ENCODE results near the gene MMP28.

The MMP28 gene

DNA sequence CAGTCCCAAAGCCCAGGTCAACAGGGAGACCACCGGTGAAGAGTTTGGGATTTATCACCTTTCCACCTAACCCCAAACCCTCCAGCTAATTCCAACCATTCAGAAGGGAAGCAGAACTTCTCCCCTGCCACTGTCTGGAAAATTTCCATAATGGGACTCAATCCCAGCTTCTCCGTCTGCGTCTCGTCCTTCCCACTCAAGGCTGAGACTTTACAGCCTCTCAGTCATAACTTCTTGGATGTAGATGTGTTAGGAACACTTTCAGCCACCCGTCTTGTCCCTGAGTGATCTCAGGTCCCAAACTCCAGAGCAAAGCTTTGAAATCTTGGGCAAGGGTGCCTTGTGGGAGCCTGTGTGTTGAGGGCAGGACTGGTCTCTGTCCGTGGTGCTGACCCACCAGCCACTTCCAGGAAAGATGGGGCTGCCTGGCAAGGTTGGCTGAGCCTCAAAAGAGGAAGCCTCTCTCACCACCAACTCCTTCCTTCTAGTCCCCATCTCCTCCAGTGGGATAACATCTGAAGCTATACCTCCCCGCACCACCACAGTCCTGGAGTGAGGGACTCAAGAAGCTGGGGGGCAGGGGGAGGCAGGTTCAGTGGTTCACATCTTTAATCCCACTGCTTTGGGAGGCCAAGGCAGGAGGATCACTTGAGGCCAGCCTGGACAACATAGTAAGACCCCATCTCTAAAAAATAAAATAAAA, 51.7 kb downstream of the MMP28 start:
- peaks cover 49% of the 10 kb centered on the region for H3K27me3 Mint-ChIP-seq
- no peak overlapping the region for H3K4me3 Mint-ChIP-seq
- peaks cover 5% of the 10 kb centered on the region for H3K4me1 Mint-ChIP-seq
- no peak overlapping the region for H3K27ac Mint-ChIP-seq (ENCODE audit: low read depth)
- no peak for ATAC-seq (replicated peaks; ENCODE audit: extremely low read depth, poor library complexity, severe bottlenecking)
- DNase-seq (ENCODE audit: low spot score in 2 of 2) = no peak
- H3K36me3 Mint-ChIP-seq (ENCODE audit: insufficient read depth) = no peaks in the 10 kb centered on the region
- H3K9me3 Mint-ChIP-seq = no peaks in the 10 kb centered on the region

DNA sequence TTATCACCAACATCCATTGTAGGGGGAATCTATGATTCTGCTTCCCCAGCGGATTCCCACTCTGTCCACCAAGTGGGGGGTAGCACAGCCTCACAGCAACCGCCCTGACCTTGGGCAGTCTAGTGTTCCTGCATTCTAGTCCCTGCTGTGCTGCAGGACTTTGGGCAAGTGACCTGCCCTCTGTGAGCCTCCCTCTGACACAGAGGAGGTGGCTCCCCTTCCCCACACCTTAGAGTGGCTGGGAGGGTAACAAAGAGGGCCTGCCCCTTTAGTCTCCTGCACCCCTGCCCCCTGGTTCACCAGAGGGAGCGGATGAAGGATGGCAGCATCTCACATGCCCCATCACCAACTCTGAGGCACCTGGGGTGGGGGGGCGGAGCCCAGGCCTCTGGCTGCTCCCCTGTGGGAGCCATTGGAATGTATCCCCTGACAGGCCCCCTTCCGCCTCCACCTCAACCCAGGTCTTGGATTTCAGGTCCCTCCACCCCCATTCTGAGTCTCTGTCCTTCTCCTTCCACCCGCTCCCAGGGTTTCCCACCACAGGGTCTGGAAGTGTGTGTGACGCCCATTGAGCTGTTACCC, 52.5 kb downstream of the MMP28 start:
- peaks cover 43% of the 10 kb centered on the region for H3K27me3 Mint-ChIP-seq
- no peak for DNase-seq (ENCODE audit: low spot score in 2 of 2)

GRCh38 chr17:35742496-35742895, 52.9 kb downstream of the MMP28 start:
- peaks cover 43% of the 10 kb centered on the region for H3K27me3 Mint-ChIP-seq
- H3K27ac Mint-ChIP-seq (ENCODE audit: low read depth) = no peak overlapping the region
- H3K4me3 Mint-ChIP-seq = peak overlapping the region; percentile 31
- DNase-seq (ENCODE audit: low spot score in 2 of 2) (no peak), ATAC-seq (replicated peaks; ENCODE audit: extremely low read depth, poor library complexity, severe bottlenecking) (no peak)
- no peaks in the 10 kb centered on the region for H3K9me3 Mint-ChIP-seq
- no peaks in the 10 kb centered on the region for H3K36me3 Mint-ChIP-seq (ENCODE audit: insufficient read depth)
- peaks cover 5% of the 10 kb centered on the region for H3K4me1 Mint-ChIP-seq

More for the DNA sequence above, 52.5 kb downstream of the MMP28 start:
- peaks cover 5% of the 10 kb centered on the region for H3K4me1 Mint-ChIP-seq
- H3K9me3 Mint-ChIP-seq = no peaks in the 10 kb centered on the region
- H3K36me3 Mint-ChIP-seq (ENCODE audit: insufficient read depth) = no peaks in the 10 kb centered on the region
- no peak overlapping the region for H3K27ac Mint-ChIP-seq (ENCODE audit: low read depth)
- H3K4me3 Mint-ChIP-seq = no peak overlapping the region
- ATAC-seq (replicated peaks; ENCODE audit: extremely low read depth, poor library complexity, severe bottlenecking) = no peak

DNA sequence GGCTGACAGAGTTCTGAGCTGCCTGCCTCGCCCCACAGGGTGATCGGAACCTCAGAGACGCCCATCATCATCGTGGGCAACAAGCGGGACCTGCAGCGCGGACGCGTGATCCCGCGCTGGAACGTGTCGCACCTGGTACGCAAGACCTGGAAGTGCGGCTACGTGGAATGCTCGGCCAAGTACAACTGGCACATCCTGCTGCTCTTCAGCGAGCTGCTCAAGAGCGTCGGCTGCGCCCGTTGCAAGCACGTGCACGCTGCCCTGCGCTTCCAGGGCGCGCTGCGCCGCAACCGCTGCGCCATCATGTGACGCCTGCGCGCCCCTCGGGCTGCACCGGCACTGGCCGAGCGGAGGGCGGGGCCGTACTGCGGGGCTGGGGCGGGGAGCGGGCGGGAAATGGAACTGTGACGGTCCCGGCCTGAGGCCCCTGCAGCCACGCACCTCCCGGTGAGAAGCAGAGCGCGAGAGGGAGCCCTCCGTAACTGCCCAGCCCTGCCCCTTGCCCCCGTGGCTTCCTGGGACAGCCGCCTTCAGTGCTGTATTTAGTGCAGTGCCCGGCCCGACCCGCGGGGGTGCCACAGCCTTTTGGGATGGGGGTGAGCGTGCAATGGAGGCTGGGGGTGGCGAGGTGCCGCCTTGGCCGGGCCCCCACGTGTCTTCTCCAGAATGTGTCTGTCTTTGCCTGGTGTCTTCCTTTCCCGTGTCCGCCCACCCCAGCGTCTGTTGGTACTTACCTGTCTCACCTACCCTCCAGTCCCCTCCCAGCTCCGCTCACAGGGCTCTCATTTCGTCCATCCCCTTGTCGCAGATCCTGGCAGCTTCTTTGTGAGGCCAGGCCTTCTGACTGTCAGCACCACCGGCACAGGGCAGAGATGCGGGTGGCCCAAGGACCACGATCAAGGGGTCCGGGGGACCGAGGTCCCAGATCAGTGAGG, 54.2 kb downstream of the MMP28 start:
- ATAC-seq (replicated peaks; ENCODE audit: extremely low read depth, poor library complexity, severe bottlenecking) = peak; percentile 46
- Mint-ChIP-seq H3K36me3 (ENCODE audit: insufficient read depth) (no peaks in the 10 kb centered on the region), H3K4me1 (peaks cover 5% of the 10 kb centered on the region), H3K27me3 (peaks cover 43% of the 10 kb centered on the region), H3K9me3 (no peaks in the 10 kb centered on the region), H3K4me3 (peak overlapping the region; percentile 49), H3K27ac (ENCODE audit: low read depth) (no peak overlapping the region)
- DNase-seq (ENCODE audit: low spot score in 2 of 2) = no peak

- peaks cover 5% of the 10 kb centered on the region for H3K4me1 Mint-ChIP-seq
- no peak overlapping the region for H3K4me3 Mint-ChIP-seq
- no peak for DNase-seq (ENCODE audit: low spot score in 2 of 2)
- H3K36me3 Mint-ChIP-seq (ENCODE audit: insufficient read depth) = no peaks in the 10 kb centered on the region
- no peak overlapping the region for H3K27ac Mint-ChIP-seq (ENCODE audit: low read depth)
- peaks cover 43% of the 10 kb centered on the region for H3K27me3 Mint-ChIP-seq
- ATAC-seq (replicated peaks; ENCODE audit: extremely low read depth, poor library complexity, severe bottlenecking) = no peak
- no peaks in the 10 kb centered on the region for H3K9me3 Mint-ChIP-seq
These were observed 55.2 kb downstream of the MMP28 start for GRCh38 chr17:35740216-35740615.

DNA sequence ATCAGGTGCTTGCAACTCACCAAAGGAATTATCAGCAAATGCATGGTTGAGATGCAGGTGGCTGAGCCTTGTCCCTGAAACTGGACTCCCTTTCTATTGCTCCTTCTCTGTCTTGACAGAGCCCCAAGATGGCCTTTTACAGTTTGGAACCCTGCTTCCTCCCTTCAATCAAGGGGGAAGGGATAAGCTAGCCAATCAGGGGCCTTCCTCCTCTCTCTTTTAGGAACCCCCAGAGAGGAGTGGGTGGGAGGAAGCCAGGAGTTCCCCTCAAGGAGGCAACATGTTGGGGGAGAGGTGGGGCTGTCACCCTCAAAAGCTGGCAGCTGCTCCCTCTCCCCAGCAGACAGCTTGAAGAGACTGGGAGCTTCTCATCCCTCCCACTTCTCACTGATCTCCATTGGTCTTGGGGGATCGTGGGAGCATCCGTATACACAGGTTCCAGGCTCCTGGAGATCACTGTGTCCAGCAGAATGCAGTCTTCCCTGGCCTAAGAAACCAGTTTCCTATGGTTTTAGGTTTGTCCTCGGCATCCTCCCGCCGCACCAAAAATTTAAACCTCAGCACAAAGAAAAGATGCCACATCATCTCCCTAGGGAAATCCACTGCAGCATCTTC, 56.8 kb downstream of the MMP28 start:
- Mint-ChIP-seq H3K27me3 (peaks cover 35% of the 10 kb centered on the region), H3K4me1 (peaks cover 5% of the 10 kb centered on the region), H3K9me3 (no peaks in the 10 kb centered on the region), H3K36me3 (ENCODE audit: insufficient read depth) (no peaks in the 10 kb centered on the region), H3K4me3 (no peak overlapping the region), H3K27ac (ENCODE audit: low read depth) (no peak overlapping the region)
- no peak for ATAC-seq (replicated peaks; ENCODE audit: extremely low read depth, poor library complexity, severe bottlenecking)
- DNase-seq (ENCODE audit: low spot score in 2 of 2) = no peak

DNA sequence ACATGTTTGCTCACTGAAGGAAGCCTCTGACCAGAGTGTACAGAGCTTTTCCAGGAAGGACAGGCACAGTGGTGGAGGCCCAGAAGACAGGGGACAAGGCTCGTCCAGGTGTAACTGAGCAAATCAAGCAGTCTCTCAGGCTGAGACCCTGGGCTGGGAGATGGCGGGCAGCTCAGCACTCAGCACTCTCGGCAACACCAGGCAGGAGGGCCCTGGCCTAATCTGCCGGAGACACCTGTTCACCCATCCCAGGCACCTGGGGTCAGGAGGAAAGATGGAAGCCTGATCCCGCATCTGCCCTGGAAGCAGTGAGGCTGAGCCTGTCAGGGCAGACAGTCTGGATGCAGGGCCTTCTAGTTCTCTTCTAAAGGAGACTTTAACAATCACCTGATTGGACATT, 59.2 kb downstream of the MMP28 start:
- Mint-ChIP-seq H3K9me3 (no peaks in the 10 kb centered on the region), H3K4me1 (peaks cover 1% of the 10 kb centered on the region), H3K27me3 (peaks cover 11% of the 10 kb centered on the region), H3K36me3 (ENCODE audit: insufficient read depth) (no peaks in the 10 kb centered on the region), H3K4me3 (no peak overlapping the region), H3K27ac (ENCODE audit: low read depth) (no peak overlapping the region)
- no peak for DNase-seq (ENCODE audit: low spot score in 2 of 2)
- no peak for ATAC-seq (replicated peaks; ENCODE audit: extremely low read depth, poor library complexity, severe bottlenecking)

DNA sequence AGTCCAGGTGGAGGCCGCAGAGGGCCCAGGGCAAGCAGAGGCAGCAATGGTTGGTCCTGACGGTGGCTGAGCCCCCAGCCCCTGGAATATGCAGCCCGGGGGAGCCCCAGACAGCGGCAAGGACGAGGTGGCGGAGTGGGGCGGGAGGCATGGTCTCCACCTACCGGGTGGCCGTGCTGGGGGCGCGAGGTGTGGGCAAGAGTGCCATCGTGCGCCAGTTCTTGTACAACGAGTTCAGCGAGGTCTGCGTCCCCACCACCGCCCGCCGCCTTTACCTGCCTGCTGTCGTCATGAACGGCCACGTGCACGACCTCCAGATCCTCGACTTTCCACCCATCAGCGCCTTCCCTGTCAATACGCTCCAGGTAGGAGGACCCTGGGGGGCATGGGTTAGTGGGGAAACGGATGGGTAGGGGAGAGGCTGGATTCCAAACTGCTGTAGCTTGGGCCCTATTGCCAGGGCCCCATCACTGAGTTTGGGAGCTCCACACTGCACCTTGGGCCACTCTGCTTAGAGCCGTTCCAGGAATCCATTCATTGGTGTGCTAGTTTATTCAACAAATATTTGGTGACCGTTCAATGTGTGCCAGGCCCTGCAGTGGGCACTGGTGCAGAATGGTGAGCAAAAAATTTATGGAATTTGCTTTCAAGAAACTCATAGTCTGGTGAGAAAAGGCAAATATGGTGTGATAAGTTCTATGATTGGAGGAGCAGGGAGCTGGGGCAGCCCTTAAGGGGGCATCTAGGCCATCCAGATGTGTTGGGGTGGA, 60.2 kb downstream of the MMP28 start:
- Mint-ChIP-seq H3K27ac (ENCODE audit: low read depth) (no peak overlapping the region), H3K36me3 (ENCODE audit: insufficient read depth) (no peaks in the 10 kb centered on the region), H3K27me3 (peaks cover 6% of the 10 kb centered on the region), H3K9me3 (no peaks in the 10 kb centered on the region), H3K4me1 (peaks cover 11% of the 10 kb centered on the region), H3K4me3 (no peak overlapping the region)
- DNase-seq (ENCODE audit: low spot score in 2 of 2) (no peak), ATAC-seq (replicated peaks; ENCODE audit: extremely low read depth, poor library complexity, severe bottlenecking) (no peak)

GRCh38 chr17:35734396-35734795, 61.0 kb downstream of the MMP28 start:
- H3K4me3 Mint-ChIP-seq = no peak overlapping the region
- peaks cover 2% of the 10 kb centered on the region for H3K36me3 Mint-ChIP-seq (ENCODE audit: insufficient read depth)
- H3K27me3 Mint-ChIP-seq = no peaks in the 10 kb centered on the region
- DNase-seq (ENCODE audit: low spot score in 2 of 2) (no peak), ATAC-seq (replicated peaks; ENCODE audit: extremely low read depth, poor library complexity, severe bottlenecking) (no peak)
- H3K4me1 Mint-ChIP-seq = peaks cover 12% of the 10 kb centered on the region
- H3K9me3 Mint-ChIP-seq = no peaks in the 10 kb centered on the region
- H3K27ac Mint-ChIP-seq (ENCODE audit: low read depth) = no peak overlapping the region

- Mint-ChIP-seq H3K36me3 (ENCODE audit: insufficient read depth) (peaks cover 5% of the 10 kb centered on the region), H3K4me3 (no peak overlapping the region), H3K9me3 (no peaks in the 10 kb centered on the region), H3K27ac (ENCODE audit: low read depth) (no peak overlapping the region), H3K27me3 (no peaks in the 10 kb centered on the region), H3K4me1 (peaks cover 12% of the 10 kb centered on the region)
- ATAC-seq (replicated peaks; ENCODE audit: extremely low read depth, poor library complexity, severe bottlenecking) (no peak), DNase-seq (ENCODE audit: low spot score in 2 of 2) (no peak)
These were observed 62.1 kb downstream of the MMP28 start for GRCh38 chr17:35733366-35733765.

GRCh38 chr17:35732806-35733136, 62.7 kb downstream of the MMP28 start:
- DNase-seq (ENCODE audit: low spot score in 2 of 2) (no peak), ATAC-seq (replicated peaks; ENCODE audit: extremely low read depth, poor library complexity, severe bottlenecking) (no peak)
- no peaks in the 10 kb centered on the region for H3K27me3 Mint-ChIP-seq
- peak overlapping the region; percentile 68 for H3K4me3 Mint-ChIP-seq
- peaks cover 5% of the 10 kb centered on the region for H3K36me3 Mint-ChIP-seq (ENCODE audit: insufficient read depth)
- H3K4me1 Mint-ChIP-seq = peaks cover 12% of the 10 kb centered on the region
- H3K27ac Mint-ChIP-seq (ENCODE audit: low read depth) = no peak overlapping the region
- H3K9me3 Mint-ChIP-seq = no peaks in the 10 kb centered on the region
